BJ (cell line): Measurements from ENCODE around the gene CACFD1. TPM values are rescaled to one million over a fixed set of nuclear protein-coding genes. Genes with fewer than 3 reads are reported as not detected.

Experiments
- CTCF ChIA-PET: fragments of 350-600 bp; formaldehyde crosslinking; extraction: SDS; loops from one replicate; lab custom pipeline; 2021; ENCODE audit warnings: antibody characterized with exemption, inconsistent platforms; lab: Yijun Ruan, JAX
- POLR2A ChIA-PET: fragments of 300-600 bp; sonication (Branson Sonifier 250); formaldehyde crosslinking; extraction: SDS; loops from one replicate; lab custom pipeline; 2021; ENCODE audit warnings: antibody characterized with exemption; lab: Charles Lee
- DNase-seq: peaks from one replicate; pipeline ENCODE4 v3.0.0-alpha.2; 2011; ENCODE audit warnings: low read depth
- H3K27me3 ChIP-seq: 2 replicates; pipeline ENCODE4 v1.6.0; 2011; ENCODE audit warnings: low read length; ENCODE audit not compliant: control insufficient read depth, insufficient read depth
- H3K36me3 ChIP-seq: 2 replicates; pipeline ENCODE4 v1.5.1; 2011; ENCODE audit warnings: low read length; ENCODE audit not compliant: control insufficient read depth, insufficient read depth
- H3K4me3 ChIP-seq: 2 replicates; pipeline ENCODE4 v1.5.1; 2011; ENCODE audit warnings: low read depth, mild to moderate bottlenecking, control low read depth, low read length
- polyA plus RNA-seq: library from polyadenylated mRNA; depleted of rRNA; stranded (reverse); fragments of >200 nt; gene quantifications from 2 replicates; pipeline ENCODE4 v1.2.3, GENCODE V29; 2011
- TF ChIP-seq, protein P1 (sequence below): IDR thresholded peaks from 2 replicates; pipeline ENCODE4 v1.5.1; 2011; ENCODE audit warnings: low read depth, mild to moderate bottlenecking, control low read depth, inconsistent platforms, low read length, moderate library complexity; ENCODE audit not compliant: insufficient read depth

CACFD1 gene
- polyA plus RNA-seq, 1 experiment = 19.1 TPM

DNA sequence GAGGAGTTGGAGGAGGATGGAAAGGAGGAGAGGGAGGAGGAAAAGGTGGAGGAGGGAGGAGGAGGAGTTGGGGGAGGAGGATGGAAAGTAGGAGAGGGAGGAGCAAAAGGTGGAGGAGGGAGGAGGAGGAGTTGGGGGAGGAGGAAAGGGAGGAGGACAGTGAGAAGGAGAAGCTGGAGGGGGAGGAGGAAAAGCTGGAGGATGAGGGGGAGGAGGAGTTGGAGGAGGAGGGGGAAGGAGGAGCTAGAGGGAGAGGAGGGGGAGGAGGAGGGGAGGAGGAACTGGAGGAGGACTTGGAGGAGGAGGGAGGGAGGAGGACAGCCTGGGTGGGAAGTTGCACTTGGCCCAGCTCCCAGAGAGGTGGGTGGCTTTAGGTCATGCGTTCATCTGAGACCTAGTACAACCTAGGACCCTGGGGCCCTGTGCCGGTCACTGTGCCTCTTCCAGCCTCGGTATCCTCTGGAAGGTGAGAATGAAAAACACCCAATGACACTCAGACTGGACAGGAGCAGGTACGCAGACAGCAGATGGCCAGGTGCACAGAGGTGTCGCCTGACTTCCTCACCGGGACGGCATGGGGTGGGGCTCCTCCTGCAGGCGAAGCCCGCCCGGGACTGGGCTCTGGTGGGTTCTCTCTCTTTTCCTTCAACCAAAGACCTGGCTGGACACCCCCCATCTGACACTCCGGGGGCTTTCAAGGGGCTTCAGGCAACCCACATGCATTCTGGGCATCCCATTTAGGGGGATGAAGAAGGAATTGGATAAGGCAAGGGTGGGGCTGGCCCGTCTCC is 31.3 kb downstream of the CACFD1 start:
- POLR2A ChIA-PET = no interaction called here
- CTCF ChIA-PET = interaction anchor here (0.6 to 1.1 kb wide), 3 partner anchors 12 to 252 kb away, joined by 3 read pairs; partner anchors contain the start of gene SLC2A6
- TF ChIP-seq, protein P1, sequence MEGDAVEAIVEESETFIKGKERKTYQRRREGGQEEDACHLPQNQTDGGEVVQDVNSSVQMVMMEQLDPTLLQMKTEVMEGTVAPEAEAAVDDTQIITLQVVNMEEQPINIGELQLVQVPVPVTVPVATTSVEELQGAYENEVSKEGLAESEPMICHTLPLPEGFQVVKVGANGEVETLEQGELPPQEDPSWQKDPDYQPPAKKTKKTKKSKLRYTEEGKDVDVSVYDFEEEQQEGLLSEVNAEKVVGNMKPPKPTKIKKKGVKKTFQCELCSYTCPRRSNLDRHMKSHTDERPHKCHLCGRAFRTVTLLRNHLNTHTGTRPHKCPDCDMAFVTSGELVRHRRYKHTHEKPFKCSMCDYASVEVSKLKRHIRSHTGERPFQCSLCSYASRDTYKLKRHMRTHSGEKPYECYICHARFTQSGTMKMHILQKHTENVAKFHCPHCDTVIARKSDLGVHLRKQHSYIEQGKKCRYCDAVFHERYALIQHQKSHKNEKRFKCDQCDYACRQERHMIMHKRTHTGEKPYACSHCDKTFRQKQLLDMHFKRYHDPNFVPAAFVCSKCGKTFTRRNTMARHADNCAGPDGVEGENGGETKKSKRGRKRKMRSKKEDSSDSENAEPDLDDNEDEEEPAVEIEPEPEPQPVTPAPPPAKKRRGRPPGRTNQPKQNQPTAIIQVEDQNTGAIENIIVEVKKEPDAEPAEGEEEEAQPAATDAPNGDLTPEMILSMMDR = no peak

DNA sequence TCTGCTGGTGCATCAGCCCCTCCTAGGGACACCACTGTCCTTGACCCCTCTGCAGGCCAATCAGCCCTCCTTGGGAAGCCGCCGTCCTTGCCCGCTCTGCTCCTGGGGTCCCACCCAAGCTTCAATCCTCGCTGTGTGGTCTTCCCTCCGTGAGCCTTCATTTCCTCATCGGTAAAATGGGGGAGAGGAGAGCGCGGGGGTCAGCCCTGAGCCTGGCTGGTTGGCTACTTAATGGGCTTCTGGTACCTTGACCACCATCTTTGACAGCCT is 31.8 kb downstream of the CACFD1 start:
- POLR2A ChIA-PET = interaction anchor here (0.6 kb wide), 1 partner anchor 25 kb away, joined by 3 read pairs; no protein-coding TSS in a partner anchor

More for the DNA sequence above, 31.3 kb downstream of the CACFD1 start:
- Histone ChIP-seq H3K4me3 (no peak overlapping the region), H3K36me3 (no peaks in the 10 kb centered on the region), H3K27me3 (peaks cover 3% of the 10 kb centered on the region; the same call in 1 of the 2 replicates)
- DNase-seq = no peak

DNA sequence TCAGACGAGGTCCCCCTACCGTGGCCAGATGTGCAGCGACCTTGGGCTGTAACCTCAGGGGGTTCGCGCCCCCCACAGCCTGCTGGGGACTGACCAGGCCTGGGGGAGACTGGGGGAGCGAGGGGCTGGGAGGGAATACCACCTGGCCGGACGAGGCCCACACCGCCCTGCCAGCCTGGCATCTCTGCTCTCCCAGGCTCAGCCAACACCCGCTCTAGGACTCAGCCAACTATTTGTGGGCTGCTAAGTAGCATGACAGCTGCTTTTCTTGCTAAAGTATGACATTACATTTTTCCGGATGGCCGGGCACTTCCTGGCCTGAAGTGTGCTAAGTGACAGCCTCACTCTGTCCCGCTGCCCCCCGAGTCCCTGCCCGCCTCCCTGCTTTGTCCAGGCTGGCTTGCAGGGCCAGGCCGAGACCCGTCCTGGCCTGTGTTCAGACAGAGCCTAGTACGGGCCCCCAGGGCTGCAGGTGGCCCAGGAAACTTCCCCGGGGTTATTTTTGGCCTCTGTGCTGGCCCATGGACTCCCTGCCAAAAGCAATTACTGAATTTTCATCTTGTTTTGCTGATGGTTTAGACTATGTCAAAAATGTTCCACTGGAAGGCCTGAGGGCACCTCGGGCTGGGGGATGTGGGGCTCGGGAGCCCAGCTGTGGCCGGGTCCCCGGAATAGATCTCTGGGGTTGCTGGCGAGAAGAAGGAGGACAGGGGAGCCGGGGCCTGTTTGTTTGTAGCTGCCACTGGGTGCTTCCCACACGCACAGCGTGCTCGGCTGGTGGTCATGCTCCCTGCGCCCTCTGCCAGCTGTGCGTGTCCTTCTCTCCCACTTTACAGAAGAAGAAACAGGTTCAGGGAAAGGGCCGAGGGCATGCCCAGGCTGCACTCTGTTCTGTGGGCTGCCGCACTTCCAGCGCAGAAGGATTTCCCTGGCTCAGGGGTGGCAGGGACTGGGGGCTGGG is 32.6 kb downstream of the CACFD1 start:
- H3K27me3 ChIP-seq = peaks cover 8% of the 10 kb centered on the region
- CTCF ChIA-PET = no interaction called here
- POLR2A ChIA-PET = interaction anchor here (0.6 kb wide), 1 partner anchor 26 kb away, joined by 3 read pairs; no protein-coding TSS in a partner anchor
- no peak for DNase-seq
- TF ChIP-seq, protein P1 = no peak
- no peaks in the 10 kb centered on the region for H3K36me3 ChIP-seq
- no peak overlapping the region for H3K4me3 ChIP-seq

More for the DNA sequence above, 31.8 kb downstream of the CACFD1 start:
- Histone ChIP-seq H3K36me3 (no peaks in the 10 kb centered on the region), H3K27me3 (peaks cover 3% of the 10 kb centered on the region; the same call in 1 of the 2 replicates), H3K4me3 (no peak overlapping the region)
- no peak for DNase-seq
- TF ChIP-seq, protein P1 = no peak
- CTCF ChIA-PET = no interaction called here

DNA sequence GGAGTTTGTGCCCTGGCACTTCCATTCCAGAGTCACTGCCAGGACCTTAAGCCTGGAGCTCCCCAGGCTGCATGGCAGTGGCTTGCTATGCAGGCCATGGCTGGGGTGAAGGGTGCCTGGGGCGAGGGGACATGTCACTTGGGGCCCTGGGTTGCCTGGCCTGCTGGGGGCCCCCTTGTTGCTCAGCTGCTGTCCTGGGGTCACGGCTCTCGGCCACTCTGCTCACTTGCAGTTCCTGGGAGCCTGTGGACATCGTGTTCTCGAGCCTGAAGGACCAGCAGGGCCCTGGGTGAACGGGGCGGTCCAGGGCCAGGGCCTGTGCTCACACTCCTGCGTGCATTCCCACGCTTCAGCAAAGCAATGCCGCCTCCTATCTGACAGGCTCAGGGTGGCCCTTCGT is 33.6 kb downstream of the CACFD1 start:
- POLR2A ChIA-PET = no interaction called here
- CTCF ChIA-PET = no interaction called here
- peaks cover 13% of the 10 kb centered on the region for H3K27me3 ChIP-seq
- TF ChIP-seq, protein P1 = no peak
- H3K36me3 ChIP-seq = no peaks in the 10 kb centered on the region
- H3K4me3 ChIP-seq = no peak overlapping the region
- no peak for DNase-seq
